Endothelial cell of umbilical vein (primary cell): ENCODE results near the gene VBP1. TPM values are rescaled to one million over a fixed set of nuclear protein-coding genes. Genes with fewer than 3 reads are reported as not detected.

Experiments
- BruUV-seq: library from RNA; stranded (reverse); fragments of 400-500 nt; replicated peaks from 2 replicates; lab custom pipeline; 2021; lab: Mats Ljungman, UMichigan
- CTCF ChIA-PET: fragments of 300-600, 350-600 bp; sonication (Branson Sonifier 250); formaldehyde crosslinking; loops from one replicate; lab custom pipeline; 2021; ENCODE audit warnings: antibody characterized with exemption, inconsistent platforms; lab: Charles Lee
- POLR2A ChIA-PET: fragments of 300-600, 350-600 bp; sonication (Branson Sonifier 250); formaldehyde crosslinking; loops from one replicate; lab custom pipeline; 2021; ENCODE audit warnings: antibody characterized with exemption, inconsistent platforms; lab: Charles Lee
- DNase-seq: peaks from one replicate; pipeline ENCODE4 v3.0.0-alpha.2; 2011; ENCODE audit warnings: low read depth, low spot score
- FAIRE-seq: peaks from 2 replicates; lab custom pipeline; 2011; peaks lifted over from hg19 to GRCh38; lab: Jason Lieb, UNC
- H2AFZ ChIP-seq: 2 replicates; pipeline ENCODE4 v1.6.0; 2012; ENCODE audit warnings: low read depth, low read length, control low read depth, inconsistent platforms
- H3K27ac ChIP-seq: 2 replicates; pipeline ENCODE4 v1.5.1; 2011; ENCODE audit warnings: low read depth, mild to moderate bottlenecking, control low read depth, low read length, moderate library complexity; ENCODE audit not compliant: insufficient read depth
- H3K27me3 ChIP-seq, 2 experiments: 2 replicates each; pipeline versions ENCODE4 v1.6.0 to v1.6.1; 2011; ENCODE audit warnings: low read length in 2 of 2, mixed read lengths in 1 of 2; ENCODE audit not compliant: control insufficient read depth in 2 of 2, insufficient read depth in 2 of 2
- H3K36me3 ChIP-seq, 2 experiments: 2 replicates in 1 of 2; 3 replicates in 1 of 2; pipeline ENCODE4 v1.5.1; 2011; ENCODE audit warnings: low read length in 2 of 2, mild to moderate bottlenecking in 1 of 2, moderate library complexity in 1 of 2; ENCODE audit not compliant: control insufficient read depth in 2 of 2, insufficient read depth in 2 of 2; ENCODE audit errors: extremely low read depth in 1 of 2
- H3K4me1 ChIP-seq: 3 replicates; pipeline ENCODE4 v1.5.1; 2011; ENCODE audit warnings: mild to moderate bottlenecking, low read length; ENCODE audit not compliant: control insufficient read depth, insufficient read depth; ENCODE audit errors: extremely low read depth
- H3K4me2 ChIP-seq: 2 replicates; pipeline ENCODE4 v1.6.1; 2011; ENCODE audit warnings: low read length, control low read depth, mixed read lengths; ENCODE audit not compliant: insufficient read depth
- H3K4me3 ChIP-seq, 3 experiments: fragments of 200-600 bp in 1 of 3; sonication (generic), shearing (Covaris generic) in 1 of 3; replicated peaks in 1 of 3; 2 replicates each; pipeline ENCODE4 v1.5.1; 2011 to 2016; ENCODE audit warnings: control low read depth in 3 of 3, low read length in 3 of 3, mild to moderate bottlenecking in 2 of 3, inconsistent platforms in 1 of 3, low read depth in 1 of 3, moderate library complexity in 1 of 3; ENCODE audit not compliant: insufficient read depth in 1 of 3
- H3K79me2 ChIP-seq: 2 replicates; pipeline ENCODE4 v1.6.0; 2012; ENCODE audit warnings: low read length, inconsistent platforms; ENCODE audit not compliant: control insufficient read depth, insufficient read depth
- H3K9ac ChIP-seq: replicated peaks from 2 replicates; pipeline ENCODE3; 2011; ENCODE audit warnings: low read length, control low read depth; ENCODE audit not compliant: insufficient read depth; ENCODE audit errors: extremely low read depth
- H3K9me1 ChIP-seq: replicated peaks from 3 replicates; pipeline ENCODE4 v1.6.0; 2011; ENCODE audit warnings: mild to moderate bottlenecking, low read length; ENCODE audit not compliant: control insufficient read depth, insufficient read depth; ENCODE audit errors: extremely low read depth
- H3K9me3 ChIP-seq: replicated peaks from 2 replicates; pipeline ENCODE4 v1.5.1; 2012; ENCODE audit warnings: low read length, inconsistent platforms; ENCODE audit not compliant: control insufficient read depth, insufficient read depth
- H4K20me1 ChIP-seq: replicated peaks from 2 replicates; pipeline ENCODE3; 2011; ENCODE audit warnings: mild to moderate bottlenecking, low read length; ENCODE audit not compliant: control insufficient read depth, insufficient read depth; ENCODE audit errors: extremely low read depth
- CTCF ChIP-seq, 2 donors: IDR thresholded peaks; 1 replicate in 1 of 2; 2 replicates in 1 of 2; pipeline ENCODE4 v1.5.1; 2011; ENCODE audit warnings: low read length in 2 of 2, mild to moderate bottlenecking in 2 of 2, moderate library complexity in 2 of 2, control low read depth in 1 of 2, inconsistent platforms in 1 of 2, low read depth in 1 of 2; ENCODE audit not compliant: insufficient read depth in 1 of 2; ENCODE audit errors: extremely low read depth in 1 of 2
- EZH2 ChIP-seq: IDR thresholded peaks from 2 replicates; pipeline ENCODE4 v1.6.1; 2012; ENCODE audit warnings: borderline replicate concordance, low read depth, mild to moderate bottlenecking, moderate library complexity, low read length, inconsistent platforms; ENCODE audit not compliant: severe bottlenecking
- FOS ChIP-seq: IDR thresholded peaks from 2 replicates; pipeline ENCODE4 v1.6.1; 2011; ENCODE audit warnings: mild to moderate bottlenecking, low read length, moderate library complexity, borderline replicate concordance; ENCODE audit not compliant: insufficient read depth
- GATA2 ChIP-seq: IDR thresholded peaks from 2 replicates; pipeline ENCODE4 v1.7.0; 2011; ENCODE audit warnings: low read depth, mild to moderate bottlenecking, moderate library complexity, mixed read lengths, low read length; ENCODE audit not compliant: insufficient read length, insufficient read depth
- JUN ChIP-seq: IDR thresholded peaks from 2 replicates; pipeline ENCODE4 v1.6.1; 2011; ENCODE audit warnings: borderline replicate concordance, low read depth; ENCODE audit not compliant: insufficient read length, insufficient read depth
- MAX ChIP-seq: IDR thresholded peaks from 2 replicates; pipeline ENCODE4 v1.6.1; 2011; ENCODE audit not compliant: insufficient read depth, insufficient read length
- MYC ChIP-seq: IDR thresholded peaks from one replicate; pipeline ENCODE4 v1.6.1; 2011; ENCODE audit warnings: mild to moderate bottlenecking, low read depth, low read length
- dilution Hi-C: fragments of 300-500 bp; cut with MboI; formaldehyde crosslinking; loops from one replicate; pipeline ENCODE4 v1.15.0; 2019; ENCODE audit warnings: low sequenced_read_pairs; ENCODE audit not compliant: extremely low pct_ligation_motif_present
- intact Hi-C: fragments of 100-400 bp; cut with micrococcal nuclease; formaldehyde crosslinking; loops from one replicate; pipeline ENCODE4 v1.10.0; 2022
- polyA plus RNA-seq, 4 experiments: library from polyadenylated mRNA; depleted of rRNA in 3 of 4; stranded (reverse) in 3 of 4; unstranded in 1 of 4; fragments of >200 nt; gene quantifications; 2 replicates each; pipeline versions ENCODE4 v1.2.1 to v1.2.3, GENCODE V29; 2011 to 2012; ENCODE audit warnings: missing spikeins in 1 of 4
- total RNA-seq: library from RNA; stranded (reverse); gene quantifications from 2 replicates; pipeline ENCODE4 v1.2.3, GENCODE V29; 2021

Gene VBP1
- total and polyA plus RNA-seq, 2 donors (not counting 3 experiments of a cell fraction or from before 2014, with no cell fraction given): 17.3 to 51.5 TPM

DNA sequence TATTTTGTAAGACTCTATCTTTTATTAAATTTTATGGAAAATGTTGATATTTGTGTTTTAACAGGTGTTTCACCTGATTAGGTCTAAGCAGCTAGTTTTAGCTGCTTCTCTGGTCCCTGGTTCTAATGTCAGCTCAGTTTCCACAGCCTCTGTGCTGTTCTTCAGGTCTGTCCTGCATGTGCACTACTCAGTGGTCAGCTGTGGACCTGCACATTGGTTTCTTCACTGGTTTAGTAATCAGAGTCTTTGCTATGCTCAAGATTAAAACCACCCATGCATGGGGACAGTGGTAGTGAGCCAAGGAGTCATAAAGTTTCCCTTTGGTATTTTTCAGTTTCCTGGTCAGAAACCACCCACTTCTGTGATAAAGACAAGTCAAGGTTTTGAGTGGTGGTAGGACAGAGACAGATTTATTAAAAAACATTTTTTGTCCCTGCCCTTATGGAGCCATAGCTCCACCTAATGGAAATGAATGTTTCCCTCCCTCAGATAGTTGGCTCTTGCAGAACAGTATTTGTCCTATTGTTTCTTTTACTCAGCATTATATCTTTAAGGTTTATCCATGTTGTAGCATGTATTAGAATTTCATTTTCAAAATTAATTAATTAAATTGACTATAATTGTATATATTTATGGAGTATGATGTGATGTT is 36.8 kb upstream of the VBP1 start:
- Histone ChIP-seq H3K36me3 (no peaks in the 10 kb centered on the region), H3K4me1 (no peaks in the 10 kb centered on the region), H2AFZ (no peak overlapping the region), H3K27me3 (no peaks in the 10 kb centered on the region), H3K79me2 (no peaks in the 10 kb centered on the region), H3K4me2 (no peak overlapping the region), H3K27ac (no peak overlapping the region), H3K9me1 (no peaks in the 10 kb centered on the region), H4K20me1 (no peaks in the 10 kb centered on the region), H3K9me3 (no peaks in the 10 kb centered on the region), H3K4me3 (no peak overlapping the region), H3K9ac (no peak overlapping the region)
- intact Hi-C loops (no loop called here), dilution Hi-C loops (no loop called here)
- DNase-seq (no peak), FAIRE-seq (no peak)
- no TSS peak for BruUV-seq
- TF ChIP-seq FOS (no peak), MAX (no peak), GATA2 (no peak), MYC (no peak), CTCF (IDR thresholded peaks at IDR 0.05; ENCODE audit: extremely low read depth in 1 of 2, insufficient read depth in 1 of 2, low read depth in 1 of 2, low read length in 2 of 2) (no peak), JUN (no peak), EZH2 (no peak)
- ChIA-PET CTCF (no interaction called here), POLR2A (no interaction called here)
